HG03558 (cell line): ENCODE measurements around the gene BCL11A.

Source experiments
- ATAC-seq: cut with Tn5 transposase; IDR thresholded peaks from one replicate; pipeline ENCODE4 v1.9.1; 2021; ENCODE audit warnings: moderate number of reproducible peaks; ENCODE audit not compliant: unreplicated experiment; ENCODE audit errors: extremely low read depth

Gene BCL11A

DNA sequence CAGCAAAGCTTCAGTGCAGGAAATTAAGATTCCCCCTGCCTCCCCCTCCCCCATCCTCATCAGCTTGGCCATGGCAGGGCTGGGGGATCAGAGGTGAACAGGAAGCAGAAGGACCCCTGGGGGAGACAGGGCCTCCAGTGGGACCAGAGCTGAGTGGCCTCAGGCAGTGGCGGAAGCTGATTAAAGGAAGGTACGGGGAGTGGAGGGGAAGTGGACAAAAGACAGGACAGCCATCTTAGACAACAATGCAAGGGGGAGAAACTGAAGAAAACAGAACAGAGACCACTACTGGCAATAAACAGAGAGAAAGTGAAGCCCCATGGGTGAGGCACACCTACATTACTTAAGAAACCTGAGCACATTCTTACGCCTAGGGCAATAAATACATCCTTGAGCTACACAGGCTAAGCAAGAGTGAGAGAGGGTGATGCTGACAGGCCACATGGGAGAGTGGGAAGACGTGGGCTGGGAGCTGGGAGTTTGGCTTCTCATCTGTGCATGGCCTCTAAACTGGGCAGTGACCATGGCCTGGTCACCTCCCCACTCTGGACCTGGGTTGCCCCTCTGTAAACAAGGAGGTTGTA, 59.6 kb downstream of the BCL11A start:
- no peak for ATAC-seq

DNA sequence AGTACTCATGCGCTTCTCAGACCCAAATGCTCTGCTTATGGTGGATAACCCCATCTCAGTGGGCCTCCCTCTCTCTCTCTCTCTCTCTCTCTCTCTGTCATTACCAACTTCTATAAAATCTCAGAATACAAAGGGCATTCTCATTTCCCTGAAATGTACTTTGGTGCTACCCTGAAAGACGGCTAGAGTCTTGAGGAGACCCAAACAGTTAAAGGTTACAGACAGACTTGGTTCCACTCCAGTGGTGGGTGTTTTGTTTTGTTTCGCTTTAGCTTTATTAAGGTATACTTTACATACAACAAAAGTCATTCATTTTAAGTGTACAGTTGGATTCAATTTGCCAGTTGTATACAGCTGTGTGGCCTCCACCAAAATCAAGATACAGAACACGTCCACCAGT, 60.9 kb downstream of the BCL11A start:
- no peak for ATAC-seq

DNA sequence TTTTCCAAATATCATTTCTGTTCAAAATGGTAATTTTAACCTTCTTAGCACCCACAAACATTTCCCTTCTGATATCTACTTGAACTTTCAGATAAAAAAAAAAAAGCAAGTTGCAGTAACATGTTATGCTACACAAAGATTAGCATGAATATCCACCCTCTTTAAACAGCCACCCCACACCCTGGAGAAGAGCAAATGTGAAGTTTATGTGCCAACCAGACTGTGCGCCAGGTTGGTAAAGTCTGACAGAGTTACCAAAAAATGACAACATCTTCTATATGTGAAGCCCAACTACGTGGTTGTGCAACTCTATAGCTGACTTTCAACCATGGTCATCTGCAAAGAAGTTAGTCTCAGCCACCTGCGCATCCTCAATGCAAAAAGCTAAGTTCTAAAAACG, 62.6 kb downstream of the BCL11A start:
- no peak for ATAC-seq

DNA sequence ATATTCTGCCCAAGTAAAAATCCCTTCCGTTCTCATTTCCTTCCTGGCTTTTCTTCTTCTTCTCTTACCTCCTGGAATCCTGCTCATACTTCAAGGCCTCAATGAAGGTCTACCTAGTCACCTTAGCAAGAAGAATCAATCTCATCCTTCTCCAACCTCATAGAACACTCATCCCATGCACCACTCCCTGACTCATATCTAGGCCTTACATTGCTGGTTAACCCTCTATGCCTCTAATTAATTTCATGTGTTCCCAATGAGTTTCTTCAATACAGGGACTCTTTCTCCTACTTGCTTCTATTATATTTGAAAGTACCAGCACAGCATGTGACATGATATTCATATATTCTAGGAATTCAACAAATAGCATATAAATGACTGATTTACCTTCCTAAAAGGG, 63.0 kb downstream of the BCL11A start:
- ATAC-seq: no peak

DNA sequence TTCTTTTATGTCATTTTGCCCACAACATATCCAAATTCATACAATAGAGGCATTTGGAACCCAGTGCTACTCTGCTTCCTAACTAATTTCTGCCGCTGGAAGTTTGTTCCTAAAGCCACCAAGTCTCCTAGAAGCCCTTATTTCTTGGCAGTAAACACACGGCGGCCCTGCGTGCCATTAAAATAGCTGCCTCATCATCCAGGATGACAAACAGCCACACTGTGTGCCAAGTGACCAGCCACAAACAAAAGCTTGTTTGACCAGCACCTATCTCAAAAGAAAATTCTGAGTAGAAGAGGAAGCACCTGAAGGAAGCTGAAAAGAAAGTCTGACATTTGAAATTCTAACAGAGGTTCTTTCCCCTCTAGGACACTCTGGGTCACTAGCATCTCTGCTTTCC, 64.2 kb downstream of the BCL11A start:
- no peak for ATAC-seq

DNA sequence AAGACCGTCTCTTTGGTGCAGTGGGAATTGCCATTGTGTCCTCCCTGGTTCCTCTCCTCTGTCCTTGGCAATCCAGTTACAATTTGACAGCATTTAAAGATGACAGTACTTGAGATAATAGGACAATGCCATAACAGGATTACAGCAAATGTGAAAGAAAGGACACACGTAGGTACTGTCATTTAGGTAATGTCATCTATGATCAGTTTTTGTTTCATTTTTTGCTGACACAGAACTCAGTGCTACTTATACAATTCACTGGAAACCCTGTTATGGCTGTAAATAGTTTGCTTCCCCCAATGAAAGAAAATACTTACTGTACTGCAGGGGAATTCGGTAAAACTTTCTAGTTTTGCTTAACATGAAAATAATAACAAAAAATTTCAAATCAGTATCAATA, 65.2 kb downstream of the BCL11A start:
- ATAC-seq: peak; percentile 61

DNA sequence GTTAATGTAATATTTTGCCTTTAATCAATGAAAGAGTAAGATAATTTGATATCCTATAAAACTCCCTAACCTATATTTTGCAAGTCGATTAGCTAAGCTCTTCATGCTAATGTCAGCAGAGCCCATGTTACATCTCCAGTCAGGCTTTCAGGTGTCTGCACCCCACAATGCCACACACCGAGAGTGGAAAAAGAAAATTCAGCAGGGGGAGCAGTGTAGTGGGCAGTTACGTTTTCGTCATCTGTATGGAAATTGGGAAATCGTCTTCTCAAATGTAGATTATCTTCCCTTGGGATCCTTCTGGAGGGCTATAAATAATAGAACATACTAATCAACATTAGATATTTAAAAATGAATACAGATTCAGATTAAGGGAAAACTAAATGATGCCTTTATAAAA, 66.3 kb downstream of the BCL11A start:
- no peak for ATAC-seq

DNA sequence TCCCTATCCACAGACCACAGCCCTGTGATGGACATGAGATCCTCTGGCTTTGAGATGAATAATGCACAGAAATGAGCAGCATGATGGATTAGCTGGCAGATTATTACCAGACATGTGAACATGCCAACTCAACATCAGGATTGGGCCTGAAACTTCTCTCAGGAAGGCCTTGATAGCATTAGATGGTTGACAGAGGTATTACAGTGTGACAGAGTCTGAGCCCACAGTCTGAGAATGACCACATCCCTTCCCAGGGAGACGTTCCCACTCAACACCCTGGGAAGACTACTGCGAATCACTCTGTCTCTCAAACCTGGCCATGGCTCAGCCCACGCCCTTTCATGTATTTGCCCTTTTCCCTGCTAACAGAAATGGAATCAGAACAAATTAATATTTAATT, 66.9 kb downstream of the BCL11A start:
- no peak for ATAC-seq

DNA sequence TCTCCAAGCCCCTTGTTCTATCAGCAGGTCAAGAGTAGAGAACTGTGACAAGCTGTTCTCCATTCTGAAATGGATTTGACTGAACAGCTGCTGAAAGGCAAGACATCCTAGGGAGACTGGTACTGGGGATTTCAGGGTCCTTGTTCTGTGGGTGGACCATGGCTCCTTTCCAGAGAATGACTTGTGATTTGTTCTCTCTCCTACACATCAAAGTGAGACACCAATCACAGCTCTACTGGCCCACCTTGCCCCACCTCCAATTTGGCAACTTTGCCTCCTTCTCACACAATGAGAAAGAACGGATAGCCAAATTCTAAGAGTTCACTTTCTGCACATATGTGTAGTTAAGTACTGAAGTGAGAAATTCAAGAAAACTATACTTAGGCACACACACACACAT, 67.4 kb downstream of the BCL11A start:
- ATAC-seq: no peak

DNA sequence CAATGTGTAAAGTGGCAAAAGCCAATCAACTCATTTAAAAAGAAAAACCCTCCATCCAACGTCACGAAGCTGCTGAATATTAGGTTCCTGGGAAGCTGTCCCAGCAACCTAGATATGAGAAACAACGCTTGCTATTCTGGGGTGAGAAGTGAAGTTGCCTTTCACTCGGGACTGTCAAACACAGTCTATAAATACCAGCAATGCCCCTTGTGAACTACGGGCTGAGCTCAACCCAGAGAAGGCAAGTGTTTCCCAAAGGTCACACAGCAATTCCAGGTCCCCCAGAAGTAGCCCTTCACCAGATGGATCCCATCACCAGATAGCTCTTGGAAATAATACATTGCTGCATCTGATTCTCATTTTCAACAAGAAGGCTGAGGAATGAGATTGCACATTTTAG, 67.9 kb downstream of the BCL11A start:
- no peak for ATAC-seq

DNA sequence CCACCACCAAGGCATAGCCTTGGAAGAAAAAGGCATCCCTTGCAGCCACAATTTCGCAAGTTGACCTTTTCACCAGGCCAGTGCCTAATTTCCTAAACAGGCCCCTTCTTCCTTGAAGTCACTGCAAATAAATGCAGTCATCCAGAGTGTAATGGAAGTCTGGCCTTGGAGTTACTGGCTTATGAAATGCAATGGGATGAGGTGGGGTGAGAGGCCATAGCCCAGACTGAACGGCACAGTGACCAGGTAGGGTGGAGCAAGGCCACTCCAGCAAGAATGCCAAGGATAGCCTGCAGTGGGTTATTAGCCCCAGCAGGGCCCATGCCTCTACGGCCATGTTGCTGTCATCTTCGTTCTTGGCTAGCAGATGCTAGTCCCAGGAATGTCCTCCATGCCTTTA, 68.4 kb downstream of the BCL11A start:
- no peak for ATAC-seq

DNA sequence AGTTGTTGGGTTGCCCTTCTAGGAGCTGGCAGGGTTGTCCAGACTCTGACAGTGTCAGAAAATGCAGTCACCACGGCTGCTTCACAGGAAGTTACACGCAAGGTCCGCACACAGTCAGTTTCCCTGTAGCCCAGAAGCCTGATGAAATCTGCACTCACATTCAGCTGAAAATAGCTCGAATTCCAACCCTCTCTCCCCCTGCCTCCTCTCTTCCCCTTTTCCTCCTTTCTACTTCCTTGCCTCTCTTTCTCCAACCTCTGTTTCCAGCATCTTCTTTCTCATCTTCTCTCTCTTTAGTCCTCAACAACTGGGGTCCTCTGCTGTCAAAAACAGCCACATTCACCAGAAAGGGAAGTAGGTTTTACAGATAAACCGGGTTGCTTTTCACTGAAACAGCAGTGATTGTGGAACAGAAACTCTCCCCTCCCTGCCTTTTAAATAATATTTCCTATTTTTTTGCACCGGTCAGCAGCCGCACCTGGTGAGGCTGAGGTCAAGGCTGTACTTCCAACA, 69.3 kb downstream of the BCL11A start:
- ATAC-seq: no peak

DNA sequence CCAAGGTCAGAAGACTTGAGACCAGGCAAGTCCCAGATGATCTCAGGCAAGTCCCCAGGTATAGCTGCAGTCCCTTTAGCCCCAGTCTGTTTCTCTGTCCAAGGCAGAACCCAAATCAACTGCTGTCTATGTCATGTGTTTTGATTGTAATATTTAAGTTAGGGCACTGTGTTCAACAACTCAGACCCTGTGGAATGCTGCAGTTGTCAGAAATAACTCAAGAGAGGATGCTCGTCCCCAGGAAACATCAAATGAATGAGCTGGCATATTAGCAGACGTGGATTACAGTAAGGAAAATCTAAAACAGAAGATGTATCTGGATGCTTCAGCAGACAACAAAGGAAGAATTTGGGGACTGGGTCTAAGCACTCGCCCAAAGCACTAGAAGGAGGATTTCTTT, 70.1 kb downstream of the BCL11A start:
- ATAC-seq: no peak

DNA sequence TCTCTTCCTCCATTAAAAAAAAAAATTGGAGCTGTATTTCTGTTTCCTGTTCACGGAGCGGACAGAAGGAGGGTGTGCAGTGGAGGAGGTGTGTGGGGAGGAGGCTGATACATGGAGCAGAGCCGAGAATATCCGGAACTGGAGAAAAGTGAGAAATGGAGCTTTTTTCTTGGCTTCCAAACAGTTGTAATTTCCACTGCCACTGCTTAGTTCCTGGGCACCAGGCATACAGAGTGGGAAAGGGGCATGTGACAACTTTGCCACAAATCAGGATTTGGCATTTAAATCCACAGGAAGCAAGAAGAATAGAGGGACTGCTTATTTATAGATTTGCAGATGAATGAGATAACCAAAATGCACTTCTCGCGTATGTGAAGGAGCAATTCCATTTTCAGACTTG, 71.2 kb downstream of the BCL11A start:
- no peak for ATAC-seq

DNA sequence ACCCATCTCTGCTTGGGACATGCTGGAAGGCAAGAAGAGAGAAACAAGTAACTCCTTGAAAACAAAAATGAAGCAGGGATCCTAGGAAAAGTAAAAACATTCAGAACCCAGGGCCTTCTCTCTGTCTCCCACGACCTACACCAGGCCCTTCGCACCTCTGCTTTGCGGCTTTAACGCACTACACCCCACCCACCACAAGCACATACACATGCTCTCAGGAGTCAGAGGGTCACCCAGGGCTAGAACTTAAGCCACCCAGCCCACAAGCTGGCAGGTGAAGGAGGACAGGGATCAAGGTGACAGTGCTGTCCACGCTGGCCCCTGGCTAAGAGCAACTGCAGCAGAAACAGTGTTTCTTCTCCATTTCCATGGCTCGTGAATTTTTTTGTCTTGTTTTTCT, 72.2 kb downstream of the BCL11A start:
- no peak for ATAC-seq

DNA sequence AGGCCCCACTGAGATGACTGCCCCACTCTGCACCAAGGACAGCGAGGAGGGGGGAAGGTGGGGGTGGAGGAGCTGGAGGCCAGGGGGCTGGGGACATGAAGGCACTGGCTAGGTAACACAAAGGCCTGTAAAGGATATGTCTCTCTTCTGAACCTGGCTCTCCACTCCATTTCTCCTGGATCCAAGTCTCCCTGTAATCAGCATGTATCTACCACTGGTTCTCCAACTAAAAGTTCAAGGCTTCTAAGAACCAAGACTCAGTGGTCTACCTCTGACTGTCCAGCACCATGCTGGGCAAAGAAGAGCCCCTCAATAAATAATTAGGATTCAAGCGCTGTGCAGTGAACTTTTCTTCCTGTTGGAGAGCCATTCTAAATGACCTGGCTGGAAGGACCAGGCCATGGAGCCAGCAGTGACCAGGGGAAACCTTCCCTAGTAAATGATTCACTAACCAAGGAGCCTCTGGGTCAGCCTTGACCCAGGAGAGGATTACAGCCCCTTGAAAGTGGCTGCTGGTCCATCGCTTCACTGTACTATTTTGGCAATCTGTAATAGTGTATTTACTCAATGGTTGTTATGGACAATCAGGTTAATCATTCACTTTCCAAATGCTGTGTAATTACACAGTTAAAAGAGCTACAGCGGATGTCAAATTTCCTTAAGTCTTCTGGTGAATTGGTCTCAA, 73.2 kb downstream of the BCL11A start:
- ATAC-seq: no peak

DNA sequence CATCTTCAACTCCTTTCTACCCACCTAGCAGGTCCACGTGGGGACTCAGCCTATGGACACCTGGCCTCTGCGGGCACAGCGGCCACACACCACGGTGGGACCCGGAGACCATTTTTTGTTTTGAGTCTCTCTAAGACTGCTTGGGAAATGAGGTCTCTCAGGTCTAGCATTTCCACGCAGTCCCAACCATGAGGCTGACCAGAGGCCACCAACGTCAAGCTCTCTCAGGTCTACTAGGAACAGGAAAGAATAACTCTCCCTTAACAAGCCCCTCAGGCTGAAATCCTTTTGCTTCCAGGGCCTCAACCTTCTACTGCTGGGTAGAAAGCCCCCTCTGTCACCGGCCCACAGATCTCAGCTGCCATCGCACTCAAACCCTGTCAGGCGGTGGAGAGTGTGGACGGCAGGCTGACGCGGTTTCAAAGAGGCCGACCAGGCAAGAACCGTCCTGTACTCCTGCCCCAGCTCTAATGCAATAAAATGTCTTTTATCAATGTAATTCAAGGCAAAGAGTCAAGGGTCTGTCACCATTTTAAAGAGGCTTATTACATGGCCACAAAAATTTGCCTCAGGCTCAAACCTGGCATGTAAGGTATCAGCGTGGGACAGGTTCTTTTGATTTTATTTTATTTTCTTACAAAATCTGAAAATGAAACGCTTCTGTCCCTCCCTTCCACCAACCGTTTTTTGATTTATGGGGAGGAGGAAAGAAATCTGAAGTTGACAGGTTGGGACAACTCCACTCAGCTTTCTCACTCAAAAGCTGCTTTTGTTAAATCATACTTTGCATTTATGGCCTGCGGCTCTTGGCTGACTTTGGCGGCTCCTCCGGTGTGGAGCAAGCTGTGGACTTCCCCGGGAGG, 74.0 kb downstream of the BCL11A start:
- ATAC-seq: no peak

DNA sequence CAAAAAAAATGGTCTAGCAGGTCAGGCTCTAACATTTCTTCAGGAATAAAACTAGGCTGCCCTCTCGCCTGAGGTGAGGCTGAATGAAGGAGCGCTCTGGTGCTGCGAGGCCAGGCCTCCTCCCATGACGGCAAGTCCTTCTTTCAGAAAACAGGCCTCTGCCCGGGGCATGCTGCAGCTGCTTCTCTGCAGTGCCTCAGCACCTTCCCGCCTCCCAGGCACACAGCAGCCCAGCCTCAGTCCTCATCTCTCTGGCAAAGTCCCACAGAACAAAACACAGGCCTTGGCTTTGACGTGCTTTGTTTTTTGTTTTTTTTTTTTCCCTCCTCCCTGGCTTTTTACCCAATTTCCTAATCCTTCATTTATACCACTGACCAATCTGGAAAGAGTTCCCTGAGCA, 74.8 kb downstream of the BCL11A start:
- no peak for ATAC-seq

DNA sequence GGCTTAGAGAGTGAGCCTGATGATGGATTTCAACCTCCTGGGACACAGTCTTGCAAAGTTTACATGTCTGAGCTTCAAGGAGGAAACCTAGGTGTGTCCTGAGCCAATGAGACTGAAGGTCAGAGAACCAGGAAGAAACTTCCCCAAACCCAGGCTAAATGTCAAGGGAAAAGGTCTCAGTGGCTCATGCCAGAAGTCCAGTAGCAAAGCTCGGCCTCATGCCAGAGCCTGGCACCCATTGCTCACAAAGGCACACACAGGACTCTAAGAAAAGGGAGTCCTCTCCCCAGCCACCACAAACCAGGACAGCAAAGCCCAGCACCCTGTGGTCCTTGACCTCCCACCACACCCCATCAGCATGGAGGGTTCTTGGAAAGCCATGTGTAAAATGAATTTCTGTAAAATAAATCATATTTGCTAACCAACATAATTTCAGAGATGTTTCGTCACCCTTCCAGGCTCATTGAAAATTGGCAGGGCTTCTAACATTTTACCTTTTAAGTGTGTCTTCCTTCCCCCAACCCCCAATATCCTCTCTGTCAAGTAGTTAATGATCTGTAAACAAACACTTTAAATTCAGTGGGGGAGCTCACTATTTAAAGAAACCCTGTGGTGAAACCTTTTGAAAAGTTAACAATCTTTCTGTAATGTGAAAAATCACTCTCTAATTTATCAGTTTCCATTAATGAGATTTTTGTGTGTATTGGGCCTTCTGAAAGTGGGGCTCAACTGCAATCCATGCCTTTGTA, 77.1 kb downstream of the BCL11A start:
- no peak for ATAC-seq

DNA sequence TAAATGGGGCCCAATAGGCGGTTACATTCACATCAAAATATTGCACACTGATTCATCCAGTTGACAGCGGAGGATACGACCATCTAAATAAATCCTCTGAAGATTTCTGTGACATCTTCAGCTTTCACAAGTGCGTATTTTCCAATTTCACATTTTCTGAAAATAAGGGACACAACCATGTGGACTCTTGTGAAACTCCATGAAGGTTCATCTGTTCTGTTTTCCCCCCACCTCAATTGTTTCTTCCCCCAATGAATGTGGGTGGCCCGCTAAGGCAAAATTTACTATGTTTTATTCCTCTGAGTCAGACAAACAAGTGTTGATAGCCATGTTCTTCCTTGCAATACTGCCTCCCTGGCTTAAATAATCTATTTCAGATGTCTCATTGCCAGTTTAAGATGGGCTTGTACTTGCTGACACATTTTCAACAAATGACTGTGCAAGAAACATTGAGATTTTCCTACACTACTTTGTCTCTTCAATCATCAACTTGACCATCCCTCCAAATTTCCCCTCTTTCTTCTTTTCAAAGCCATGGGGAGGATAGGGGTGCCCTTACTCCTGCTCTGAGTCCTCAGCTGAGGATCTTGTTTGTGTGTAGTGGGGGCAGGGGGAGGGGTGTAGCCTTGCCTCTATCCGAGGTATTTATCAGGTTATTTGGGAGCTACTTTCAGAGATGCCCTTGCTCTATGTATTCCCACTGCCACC, 78.2 kb downstream of the BCL11A start:
- peak; percentile 44 for ATAC-seq
